Fibroblast of villous mesenchyme (primary cell): ENCODE results near the gene LYSET. TPM values are rescaled to one million over a fixed set of nuclear protein-coding genes. Genes with fewer than 3 reads are reported as not detected.
A peak's percentile ranks its signal among the peaks of the same experiment; 100 is the strongest.

Experiments used
- DNase-seq: peaks from one replicate; pipeline ENCODE4 v3.0.0-alpha.2; 2010; ENCODE audit warnings: low read depth
- H3K4me3 ChIP-seq: 2 replicates; pipeline ENCODE4 v1.5.1; 2011; ENCODE audit warnings: low read depth, mild to moderate bottlenecking, low read length
- CTCF ChIP-seq: IDR thresholded peaks from 2 replicates; pipeline ENCODE4 v1.5.1; 2012; ENCODE audit warnings: low read depth, mild to moderate bottlenecking, low read length; ENCODE audit not compliant: insufficient read depth
- total RNA-seq: library from RNA; depleted of rRNA; stranded (reverse); fragments of >200 nt; gene quantifications from 2 replicates; pipeline ENCODE4 v1.2.3, GENCODE V29; 2012

LYSET gene
- total RNA-seq, 1 donor, result 6.0 TPM

- DNase-seq, result no peak
- no peak for TF ChIP-seq CTCF
- no peak overlapping the region for H3K4me3 ChIP-seq
Observed at GRCh38 chr14:93199031-93199430, 13.9 kb downstream of the LYSET start.

GRCh38 chr14:93200553-93200952, 15.4 kb downstream of the LYSET start:
- no peak for TF ChIP-seq CTCF
- H3K4me3 ChIP-seq, result no peak overlapping the region
- no peak for DNase-seq

- no peak for DNase-seq
- no peak for TF ChIP-seq CTCF
- no peak overlapping the region for H3K4me3 ChIP-seq
Observed at GRCh38 chr14:93201155-93201704, 16.1 kb downstream of the LYSET start.

DNA sequence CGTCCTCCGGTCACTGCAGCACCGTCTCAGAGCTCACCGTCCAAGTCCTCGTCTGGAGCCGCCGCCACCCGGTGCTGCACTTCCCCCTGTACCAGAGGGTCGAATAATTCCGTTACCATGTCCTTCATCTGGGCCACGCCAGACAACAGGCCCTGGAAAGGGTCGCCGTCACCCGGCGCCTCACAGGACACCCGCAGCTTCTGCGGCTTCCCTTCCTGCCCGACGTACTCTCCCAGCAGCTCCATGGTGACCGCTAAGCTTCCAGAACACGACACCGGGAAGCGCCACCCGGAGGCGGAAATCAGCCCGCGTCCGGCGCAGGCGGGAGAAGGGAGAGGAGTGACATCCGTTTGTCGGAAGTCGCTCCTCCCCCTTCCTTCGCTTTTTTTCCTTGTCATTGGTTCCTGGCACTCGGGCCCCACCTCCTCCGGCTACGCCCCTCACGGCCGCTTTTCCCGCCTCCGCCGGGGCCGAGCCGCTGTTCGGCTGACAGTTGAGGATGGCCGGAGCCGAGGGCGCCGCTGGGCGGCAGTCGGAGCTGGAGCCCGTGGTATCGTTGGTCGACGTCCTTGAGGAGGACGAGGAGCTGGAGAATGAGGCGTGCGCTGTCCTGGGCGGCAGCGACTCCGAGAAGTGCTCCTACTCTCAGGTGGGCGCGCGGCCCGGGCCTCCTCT, 21.8 kb downstream of the LYSET start, which contains the start of the genes GON7 and UBR7:
Gene GON7, minus strand, starts transcription at position 273 of the 675 bp plus-strand sequence. Its CDS starts 28 bp downstream, at position 245.
Gene UBR7, plus strand, starts transcription at position 464 of the 675 bp plus-strand sequence. Its CDS starts 36 bp downstream, at position 500.
- peak within 1 kb of the TSS; percentile 74 for H3K4me3 ChIP-seq
- DNase-seq, result peak; percentile 97
- TF ChIP-seq CTCF, result no peak

DNA sequence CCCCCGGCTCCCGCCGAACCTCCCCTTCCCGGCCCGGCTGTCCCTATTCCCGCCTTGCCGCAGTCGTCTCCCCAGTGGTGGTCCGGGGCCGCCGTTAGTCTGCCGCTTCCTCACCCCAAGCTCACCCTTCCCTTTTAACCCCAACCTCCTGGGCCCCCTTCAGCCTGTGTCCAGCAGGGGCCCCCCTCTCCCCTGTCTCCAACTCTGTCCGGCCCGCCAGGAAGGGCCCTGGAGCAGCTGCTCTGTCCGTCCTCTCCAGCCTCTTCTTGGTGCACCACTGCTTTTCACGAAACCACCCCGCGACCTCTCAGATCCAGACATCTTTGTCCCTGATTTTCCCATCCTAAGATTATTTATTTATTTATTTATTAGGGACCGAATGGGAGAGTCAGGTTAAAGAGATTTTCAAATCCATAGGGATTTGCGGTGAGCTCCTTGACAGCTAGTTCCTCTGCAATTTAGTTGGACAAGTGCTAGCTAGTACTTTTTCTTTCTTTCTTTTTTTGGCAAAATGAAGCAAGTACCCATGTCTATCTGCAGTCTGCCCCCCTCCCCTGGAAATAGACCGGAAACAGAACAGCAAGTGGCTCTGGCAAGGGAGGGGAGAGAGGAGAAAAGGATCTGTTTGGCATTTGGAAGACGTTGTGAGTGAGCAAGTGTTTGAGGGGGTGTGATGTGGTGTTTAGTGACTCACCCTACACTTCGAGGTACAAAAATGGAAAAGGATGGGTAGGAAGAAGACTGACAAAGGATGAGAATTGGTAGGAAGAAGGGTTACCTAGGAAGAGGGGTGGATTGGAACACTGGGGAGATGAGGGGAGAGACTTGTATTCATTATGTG, 22.6 kb downstream of the LYSET start:
- peak overlapping the region; percentile 74 for H3K4me3 ChIP-seq
- peak; percentile 48 for TF ChIP-seq CTCF
- DNase-seq, result peak; percentile 64

GRCh38 chr14:93212432-93212831, 27.3 kb downstream of the LYSET start:
- DNase-seq, result no peak
- H3K4me3 ChIP-seq, result no peak overlapping the region
- TF ChIP-seq CTCF, result no peak
